Measurements from ENCODE around the gene DTL.

Gene DTL

GRCh38 chr1:212108981-212109380 is 73.4 kb downstream of the DTL start:
- no peak overlapping the region for H3K27ac ChIP-seq

GRCh38 chr1:212109728-212110127 is 74.2 kb downstream of the DTL start:
- no peak overlapping the region for H3K27ac ChIP-seq
- TF ChIP-seq CTCF (conservative IDR thresholded peaks at IDR 0.05): no peak

More at GRCh38 chr1:212108981-212109380, 73.4 kb downstream of the DTL start:
- no peak for TF ChIP-seq CTCF (conservative IDR thresholded peaks at IDR 0.05)

GRCh38 chr1:212110617-212111016 is 75.1 kb downstream of the DTL start:
- no peak overlapping the region for H3K27ac ChIP-seq
- no peak for TF ChIP-seq CTCF (conservative IDR thresholded peaks at IDR 0.05)

- TF ChIP-seq CTCF (conservative IDR thresholded peaks at IDR 0.05): no peak
- H3K27ac ChIP-seq: no peak overlapping the region
Observed at GRCh38 chr1:212111536-212111935, 76.0 kb downstream of the DTL start.

- TF ChIP-seq CTCF (conservative IDR thresholded peaks at IDR 0.05): no peak
- no peak overlapping the region for H3K27ac ChIP-seq
Observed at GRCh38 chr1:212113706-212114105, 78.2 kb downstream of the DTL start.

GRCh38 chr1:212118167-212118871 is 82.8 kb downstream of the DTL start:
- TF ChIP-seq CTCF (conservative IDR thresholded peaks at IDR 0.05): no peak
- no peak overlapping the region for H3K27ac ChIP-seq

GRCh38 chr1:212118872-212119260 is 83.3 kb downstream of the DTL start:
- H3K27ac ChIP-seq: no peak overlapping the region
- TF ChIP-seq CTCF (conservative IDR thresholded peaks at IDR 0.05): no peak

Measured in VCaP (cell line).